K562 (cell line): ENCODE measurements around the gene UPF2. TPM values are rescaled to one million over a fixed set of nuclear protein-coding genes. Genes with fewer than 3 reads are reported as not detected.

Experiments
- HBP1 ChIP-seq: fragments of 450-650 bp; formaldehyde crosslinking; IDR thresholded peaks from 2 replicates; pipeline ENCODE4 v1.4.0; 2022; ENCODE audit warnings: missing genetic modification characterization
- HDAC3 ChIP-seq: fragments of 450-650 bp; IDR thresholded peaks from 2 replicates; pipeline ENCODE4 v1.6.1; 2018; ENCODE audit warnings: borderline replicate concordance, mild to moderate bottlenecking, moderate library complexity; ENCODE audit not compliant: partially characterized antibody
- HNRNPL ChIP-seq: fragments of 200-400 bp; formaldehyde crosslinking; IDR thresholded peaks from 2 replicates; pipeline ENCODE4 v1.6.1; 2017; ENCODE audit warnings: low read depth, mild to moderate bottlenecking, low read length
- MCM2 ChIP-seq: fragments of 450-650 bp; IDR thresholded peaks from 2 replicates; pipeline ENCODE4 v1.6.1; 2017; ENCODE audit warnings: low read depth, mild to moderate bottlenecking
- PRPF4 ChIP-seq: fragments of 200-400 bp; formaldehyde crosslinking; IDR thresholded peaks from one replicate; pipeline ENCODE4 v1.6.1; 2017; ENCODE audit warnings: low read length, low read depth, mild to moderate bottlenecking; ENCODE audit not compliant: insufficient read depth, poor library complexity, severe bottlenecking
- TAF9B ChIP-seq: fragments of 450-650 bp; IDR thresholded peaks from 2 replicates; pipeline ENCODE4 v1.6.1; 2018; ENCODE audit warnings: mild to moderate bottlenecking; ENCODE audit not compliant: partially characterized antibody
- TCF15 ChIP-seq: fragments of 250-450 bp; sonication (Bioruptor Pico); IDR thresholded peaks from 2 replicates; pipeline ENCODE4 v1.8.0; 2022; ENCODE audit warnings: moderate library complexity, mild to moderate bottlenecking, inconsistent platforms
- TFAP4 ChIP-seq: sonication (generic); formaldehyde crosslinking; IDR thresholded peaks from 2 replicates; pipeline ENCODE4 v1.8.0; 2022; ENCODE audit warnings: missing genetic modification reagents, mild to moderate bottlenecking, moderate library complexity, borderline replicate concordance
- UBTF ChIP-seq, 2 experiments: IDR thresholded peaks; 2 replicates each; pipeline ENCODE4 v1.6.1; 2012; ENCODE audit warnings: improper control_type of control experiment in 2 of 2, low read depth in 2 of 2, low read length in 2 of 2, borderline replicate concordance in 1 of 2
- XRCC5 ChIP-seq: fragments of 200-400 bp; formaldehyde crosslinking; IDR thresholded peaks from 2 replicates; pipeline ENCODE4 v1.6.1; 2017; ENCODE audit warnings: low read depth, mild to moderate bottlenecking, low read length
- ZNF174 ChIP-seq: fragments of 250-450 bp; sonication (Bioruptor Pico); IDR thresholded peaks from 2 replicates; pipeline ENCODE4 v1.4.0; 2020; ENCODE audit warnings: mild to moderate bottlenecking
- ZNF197 ChIP-seq: fragments of 200-800 bp; sonication (Bioruptor generic); IDR thresholded peaks from 2 replicates; pipeline ENCODE4 v1.6.1; 2016; ENCODE audit warnings: low read depth, missing genetic modification characterization, missing compliant biosample characterization
- ZNF444 ChIP-seq: fragments of 250-450 bp; sonication (Bioruptor Pico); IDR thresholded peaks from 2 replicates; pipeline ENCODE4 v1.4.0; 2020; ENCODE audit warnings: mild to moderate bottlenecking, moderate library complexity
- ZNF561 ChIP-seq: fragments of 450-650 bp; formaldehyde crosslinking; conservative IDR thresholded peaks from 2 replicates; pipeline ENCODE4 v1.4.0; 2020; ENCODE audit warnings: mild to moderate bottlenecking, moderate library complexity
- polyA plus RNA-seq, 8 experiments: library from polyadenylated mRNA; depleted of rRNA in 4 of 8; stranded (reverse) in 5 of 8; unstranded in 3 of 8; fragments of >200 nt; fragmentation: Nextera tagmentation in 2 of 8; fragmentation: Illumina TruSeq in 1 of 8; extraction: Ambion mirVana in 2 of 8; extraction: Trizol in 1 of 8; gene quantifications; 2 replicates each; pipeline versions ENCODE4 v1.2.1 to v1.2.3, GENCODE V29; 2011 to 2014; ENCODE audit warnings: inconsistent platforms in 1 of 8, missing spikeins in 1 of 8
- total RNA-seq, 7 experiments: library from RNA; depleted of rRNA in 6 of 7; stranded (reverse); fragments of >200 nt in 6 of 7; fragmentation: Illumina TruSeq in 2 of 7; extraction: Trizol in 2 of 7; gene quantifications; 2 replicates each; pipeline versions ENCODE4 v1.2.1 to v1.2.3, GENCODE V29; 2011 to 2021; ENCODE audit warnings: low replicate concordance in 1 of 7
- TF ChIP-seq, protein P1 (sequence below): sonication (generic); formaldehyde crosslinking; IDR thresholded peaks from 2 replicates; pipeline ENCODE4 v1.8.0; 2022; ENCODE audit warnings: mild to moderate bottlenecking, missing genetic modification reagents
- TF ChIP-seq, protein P2 (sequence below), 2 experiments: fragments of 200-800 bp in 1 of 2; sonication (Bioruptor generic) in 1 of 2; sonication (generic) in 1 of 2; formaldehyde crosslinking in 1 of 2; IDR thresholded peaks in 1 of 2; conservative IDR thresholded peaks in 1 of 2; 2 replicates each; pipeline versions ENCODE4 v1.5.0 to v1.6.1; 2016 to 2020; ENCODE audit warnings: missing compliant biosample characterization in 1 of 2, missing genetic modification characterization in 1 of 2, missing genetic modification reagents in 1 of 2

UPF2 gene
- total and polyA plus RNA-seq, 9 of the 15 experiments (the other 6 are each of a cell fraction or from before 2014, with no cell fraction given): 13.9 to 37.7 (median 23.7) TPM

DNA sequence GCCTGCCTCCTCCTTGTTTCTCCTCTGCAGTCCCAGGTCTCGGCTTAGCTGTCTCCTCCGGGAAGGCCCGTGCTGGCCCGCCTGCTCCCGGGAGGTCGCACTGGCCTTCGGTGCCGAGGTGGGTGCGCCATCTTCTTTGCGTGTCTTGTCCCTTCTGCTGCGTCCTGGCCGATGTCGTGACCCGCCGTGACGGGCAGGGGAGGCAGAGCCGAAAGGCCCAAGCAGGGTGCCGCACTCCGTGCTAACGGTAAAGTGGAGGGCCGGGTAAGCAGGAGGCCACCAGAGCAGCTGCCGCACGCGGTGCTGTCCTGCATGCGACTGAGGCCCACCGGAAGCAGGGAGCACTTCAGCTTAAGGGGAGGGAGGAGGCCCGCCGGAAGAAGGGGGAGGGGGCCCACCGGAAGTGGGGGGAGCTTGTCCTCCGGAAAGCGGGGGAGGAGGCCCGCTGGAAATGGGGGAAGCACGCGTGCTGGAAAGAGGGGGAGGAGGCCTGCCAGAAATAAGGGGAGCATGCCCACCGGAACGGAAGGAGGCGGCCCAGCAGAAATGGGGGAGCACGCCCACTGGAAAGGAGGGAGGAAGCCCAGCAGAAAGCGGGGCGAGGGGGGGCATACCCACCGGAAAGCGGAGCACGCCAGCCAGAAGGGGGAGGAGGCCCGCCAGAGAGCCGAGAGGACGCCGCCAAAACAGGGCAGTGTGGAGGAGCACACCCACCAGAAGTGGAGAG is 148.1 kb downstream of the UPF2 start (continued):
- peak; percentile 73; the same call in 1 of the 2 replicates for TF ChIP-seq TFAP4 (CRISPR knock-in tag)
- peak; percentile 76; the same call in 1 of the 2 replicates for TF ChIP-seq MCM2
- TF ChIP-seq HBP1 (CRISPR knock-in tag): no peak
- no peak for TF ChIP-seq ZNF561 (CRISPR knock-in tag)
- TF ChIP-seq UBTF (IDR thresholded peaks at IDR 0.05; ENCODE audit: borderline replicate concordance in 1 of 2, low read depth in 2 of 2, low read length in 2 of 2): peak in 1 of 2 experiments; percentile 73; a peak in 1 of 4 replicates
- peak; percentile 61 for TF ChIP-seq PRPF4
- TF ChIP-seq ZNF444: 0 out of 2 replicates have a peak, but pooled peaks have one; percentile 24
- no peak for TF ChIP-seq ZNF197 (CRISPR knock-in tag)
- TF ChIP-seq HDAC3: peak; percentile 35
- TF ChIP-seq TCF15: no peak
- no peak for TF ChIP-seq ZNF174 (CRISPR knock-in tag)
- TF ChIP-seq, protein P1, sequence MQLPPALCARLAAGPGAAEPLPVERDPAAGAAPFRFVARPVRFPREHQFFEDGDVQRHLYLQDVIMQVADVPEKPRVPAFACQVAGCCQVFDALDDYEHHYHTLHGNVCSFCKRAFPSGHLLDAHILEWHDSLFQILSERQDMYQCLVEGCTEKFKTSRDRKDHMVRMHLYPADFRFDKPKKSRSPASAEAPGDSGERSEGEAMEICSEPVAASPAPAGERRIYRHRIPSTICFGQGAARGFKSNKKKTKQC (CRISPR knock-in tag): peak; percentile 72
- peak; percentile 56; the same call in 1 of the 2 replicates for TF ChIP-seq HNRNPL
- TF ChIP-seq, protein P2, sequence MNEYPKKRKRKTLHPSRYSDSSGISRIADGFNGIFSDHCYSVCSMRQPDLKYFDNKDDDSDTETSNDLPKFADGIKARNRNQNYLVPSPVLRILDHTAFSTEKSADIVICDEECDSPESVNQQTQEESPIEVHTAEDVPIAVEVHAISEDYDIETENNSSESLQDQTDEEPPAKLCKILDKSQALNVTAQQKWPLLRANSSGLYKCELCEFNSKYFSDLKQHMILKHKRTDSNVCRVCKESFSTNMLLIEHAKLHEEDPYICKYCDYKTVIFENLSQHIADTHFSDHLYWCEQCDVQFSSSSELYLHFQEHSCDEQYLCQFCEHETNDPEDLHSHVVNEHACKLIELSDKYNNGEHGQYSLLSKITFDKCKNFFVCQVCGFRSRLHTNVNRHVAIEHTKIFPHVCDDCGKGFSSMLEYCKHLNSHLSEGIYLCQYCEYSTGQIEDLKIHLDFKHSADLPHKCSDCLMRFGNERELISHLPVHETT (CRISPR knock-in tag; conservative IDR thresholded peaks at IDR 0.05 in 1 of 2, IDR thresholded peaks at IDR 0.05 in 1 of 2): 0 out of 4 replicates have a peak, but pooled peaks of 1 of the 2 experiments have one; percentile 14
- peak; percentile 97 for TF ChIP-seq TAF9B
- no peak for TF ChIP-seq XRCC5
